Gastroesophageal sphincter (tissue), 3 donors: ENCODE data around the gene ADGRG6.

Experiments
- EP300 ChIP-seq: sonication (generic); formaldehyde crosslinking; IDR thresholded peaks from one replicate; pipeline ENCODE4 v1.6.1; 2017; ENCODE audit warnings: antibody characterized with exemption, mild to moderate bottlenecking
- POLR2A ChIP-seq, 2 donors: fragments of 450-650 bp; IDR thresholded peaks; one replicate each; pipeline ENCODE4 v1.6.1; 2017; ENCODE audit warnings: antibody characterized with exemption in 2 of 2, mild to moderate bottlenecking in 2 of 2, moderate library complexity in 1 of 2
- POLR2AphosphoS5 ChIP-seq: sonication (generic); formaldehyde crosslinking; IDR thresholded peaks from one replicate; pipeline ENCODE4 v1.6.1; 2017; ENCODE audit warnings: antibody characterized with exemption
- TF ChIP-seq, protein P1 (sequence below), 4 experiments: fragments of 200-600 bp in 2 of 4; fragments of 450-650 bp in 2 of 4; sonication (generic) in 1 of 4; IDR thresholded peaks; one replicate each; pipeline ENCODE4 v1.5.1; 2017 to 2019; ENCODE audit warnings: antibody characterized with exemption in 4 of 4, mild to moderate bottlenecking in 2 of 4, moderate library complexity in 2 of 4

DNA sequence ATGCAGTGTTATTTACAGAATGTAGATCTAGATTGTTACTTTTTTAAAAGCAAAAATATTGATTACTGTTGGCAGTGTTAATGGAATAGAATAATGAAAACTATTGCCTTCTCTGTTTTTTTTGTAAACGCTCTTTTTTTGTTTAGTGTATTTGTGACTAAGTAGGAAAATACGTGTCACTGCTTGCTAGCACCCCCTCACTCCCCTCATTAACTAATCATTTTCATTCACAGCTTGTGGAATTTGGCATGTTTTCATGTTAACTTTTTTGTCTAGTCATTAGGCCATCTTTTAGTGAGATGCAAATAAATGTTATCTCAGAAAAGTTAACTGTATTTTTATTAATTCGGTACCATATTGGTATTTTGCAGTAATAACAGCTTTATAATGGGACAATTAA lies 29.8 kb downstream of the ADGRG6 start:
- TF ChIP-seq, protein P1, sequence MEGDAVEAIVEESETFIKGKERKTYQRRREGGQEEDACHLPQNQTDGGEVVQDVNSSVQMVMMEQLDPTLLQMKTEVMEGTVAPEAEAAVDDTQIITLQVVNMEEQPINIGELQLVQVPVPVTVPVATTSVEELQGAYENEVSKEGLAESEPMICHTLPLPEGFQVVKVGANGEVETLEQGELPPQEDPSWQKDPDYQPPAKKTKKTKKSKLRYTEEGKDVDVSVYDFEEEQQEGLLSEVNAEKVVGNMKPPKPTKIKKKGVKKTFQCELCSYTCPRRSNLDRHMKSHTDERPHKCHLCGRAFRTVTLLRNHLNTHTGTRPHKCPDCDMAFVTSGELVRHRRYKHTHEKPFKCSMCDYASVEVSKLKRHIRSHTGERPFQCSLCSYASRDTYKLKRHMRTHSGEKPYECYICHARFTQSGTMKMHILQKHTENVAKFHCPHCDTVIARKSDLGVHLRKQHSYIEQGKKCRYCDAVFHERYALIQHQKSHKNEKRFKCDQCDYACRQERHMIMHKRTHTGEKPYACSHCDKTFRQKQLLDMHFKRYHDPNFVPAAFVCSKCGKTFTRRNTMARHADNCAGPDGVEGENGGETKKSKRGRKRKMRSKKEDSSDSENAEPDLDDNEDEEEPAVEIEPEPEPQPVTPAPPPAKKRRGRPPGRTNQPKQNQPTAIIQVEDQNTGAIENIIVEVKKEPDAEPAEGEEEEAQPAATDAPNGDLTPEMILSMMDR (IDR thresholded peaks at IDR 0.05) = no peak
- TF ChIP-seq EP300 = no peak
- TF ChIP-seq POLR2A (IDR thresholded peaks at IDR 0.05) = no peak
- no peak for TF ChIP-seq POLR2AphosphoS5
